ENCODE results near the gene TASOR.
"Not testable (repeated sequence)": the region's sequence is repeated elsewhere in the genome, so short reads cannot be mapped to it uniquely, and the experiment has no call there.

The TASOR gene

DNA sequence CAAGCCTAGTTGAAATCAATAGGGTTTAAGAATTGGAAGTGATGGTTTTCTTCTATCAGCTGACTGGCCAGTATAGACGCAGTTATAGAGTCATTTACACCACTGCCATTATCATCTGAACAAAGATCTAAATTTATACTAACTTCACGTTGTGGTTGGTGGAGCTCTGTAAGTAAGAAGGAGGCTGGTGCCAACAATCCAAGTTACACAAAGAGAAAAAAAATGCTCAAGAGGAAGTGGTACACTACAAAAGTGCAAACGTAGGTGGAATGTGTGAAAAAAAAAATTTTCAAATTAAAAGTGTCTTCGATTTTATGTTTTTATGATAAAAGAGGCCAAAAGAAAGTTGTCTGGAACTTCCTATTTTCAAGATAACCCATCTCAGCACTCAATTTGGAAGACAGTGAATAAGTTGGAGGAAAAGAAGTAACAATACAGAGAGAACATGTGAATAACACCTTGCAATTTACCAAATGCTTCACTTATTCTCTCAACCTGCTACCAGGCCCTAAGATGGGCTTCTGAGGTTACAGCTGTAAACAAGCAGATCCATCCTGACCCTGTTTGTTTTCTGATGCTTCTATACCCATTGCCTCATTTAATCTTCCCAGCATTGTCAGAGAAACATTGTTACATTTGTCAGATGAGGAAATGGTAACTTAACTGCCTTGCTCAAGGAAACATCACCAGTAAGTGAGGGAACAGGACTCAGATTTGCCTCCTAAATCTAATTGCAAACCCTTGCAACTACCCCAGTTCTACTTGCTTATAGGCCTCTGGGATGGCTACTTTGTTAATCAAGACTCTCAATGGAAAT is 12.0 kb upstream of the TASOR start:
- POLR2A ChIA-PET: no interaction called here
- CTCF ChIA-PET: interaction anchor here (1.0 to 6.2 kb wide), 7 partner anchors 8 to 301 kb away, joined by 3 to 48 read pairs (median 5); partner anchors contain the start of gene ARHGEF3
- TF ChIP-seq CTCF (IDR thresholded peaks at IDR 0.05; ENCODE audit: insufficient read depth, low read length, missing control alignments): no peak
- H3K4me3 ChIP-seq (ENCODE audit: low read depth, low read length): no peak overlapping the region
- DNase-seq (ENCODE audit: low read depth, low spot score): no peak

GRCh38 chr3:56693750-56694149 is 10.7 kb upstream of the TASOR start:
- no peak for DNase-seq (ENCODE audit: low read depth, low spot score)

DNA sequence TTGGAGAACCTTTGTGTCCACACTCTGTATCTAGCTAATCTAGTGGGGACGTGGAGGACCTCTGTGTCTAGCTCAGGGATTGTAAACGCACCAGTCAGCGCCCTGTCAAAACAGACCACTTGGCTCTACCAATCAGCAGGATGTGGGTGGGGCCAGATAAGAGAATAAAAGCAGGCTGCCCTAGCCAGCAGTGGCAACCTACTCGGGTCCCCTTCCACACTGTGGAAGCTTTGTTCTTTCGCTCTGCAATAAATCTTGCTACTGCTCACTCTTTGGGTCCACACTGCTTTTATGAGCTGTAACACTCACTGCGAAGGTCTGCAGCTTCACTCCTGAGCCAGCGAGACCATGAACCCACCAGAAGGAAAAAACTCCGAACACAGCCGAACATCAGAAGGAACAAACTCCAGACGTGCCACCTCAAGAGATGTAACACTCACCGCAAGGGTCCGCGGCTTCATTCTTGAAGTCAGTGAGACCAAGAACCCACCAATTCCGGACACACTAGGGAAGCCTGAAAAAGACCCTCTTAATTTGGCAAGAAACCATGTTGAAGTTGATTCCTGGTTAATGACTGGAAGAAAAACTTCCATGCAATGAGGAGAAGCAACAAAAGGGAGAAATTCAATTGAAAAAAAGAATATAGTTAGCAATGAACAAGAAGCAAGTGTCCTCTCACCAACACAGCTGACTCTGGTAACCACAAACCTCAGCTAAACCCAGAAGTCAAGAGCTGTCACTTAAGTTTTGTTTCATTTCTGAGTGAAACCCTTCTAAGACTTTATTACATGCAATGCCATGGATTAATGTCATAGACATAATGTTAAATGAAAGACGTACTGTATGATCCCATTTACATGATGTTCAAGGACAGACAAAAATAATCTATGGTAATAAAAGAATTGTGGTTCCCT is 9.7 kb upstream of the TASOR start:
- H3K4me3 ChIP-seq (ENCODE audit: low read depth, low read length); POLR2A ChIA-PET; DNase-seq (ENCODE audit: low read depth, low spot score): not testable (repeated sequence)
- CTCF ChIA-PET: interaction anchor here (0.7 to 6.2 kb wide), 3 partner anchors 10 to 303 kb away, joined by 3 to 48 read pairs (median 5); no protein-coding TSS in a partner anchor

More at GRCh38 chr3:56693750-56694149, 10.7 kb upstream of the TASOR start:
- H3K4me3 ChIP-seq (ENCODE audit: low read depth, low read length): no peak overlapping the region
- CTCF ChIA-PET: interaction anchor here (0.7 to 6.2 kb wide), 4 partner anchors 9 to 302 kb away, joined by 3 to 48 read pairs (median 4); no protein-coding TSS in a partner anchor
- no peak for TF ChIP-seq CTCF (IDR thresholded peaks at IDR 0.05; ENCODE audit: insufficient read depth, low read length, missing control alignments)
- POLR2A ChIA-PET: no interaction called here

- POLR2A ChIA-PET; H3K4me3 ChIP-seq (ENCODE audit: low read depth, low read length); DNase-seq (ENCODE audit: low read depth, low spot score): not testable (repeated sequence)
- CTCF ChIA-PET: interaction anchor here (3.1 to 6.2 kb wide), 2 partner anchors 297 to 298 kb away, joined by 17 to 48 read pairs; no protein-coding TSS in a partner anchor
These were observed 8.9 kb upstream of the TASOR start for GRCh38 chr3:56692001-56692365.

GRCh38 chr3:56691165-56692000 is 8.3 kb upstream of the TASOR start:
- POLR2A ChIA-PET: no interaction called here
- no peak overlapping the region for H3K4me3 ChIP-seq (ENCODE audit: low read depth, low read length)
- TF ChIP-seq CTCF (IDR thresholded peaks at IDR 0.05; ENCODE audit: insufficient read depth, low read length, missing control alignments): no peak
- CTCF ChIA-PET: interaction anchor here (0.7 to 3.1 kb wide), 4 partner anchors 11 to 307 kb away, joined by 3 to 17 read pairs (median 4); no protein-coding TSS in a partner anchor
- DNase-seq (ENCODE audit: low read depth, low spot score): no peak

GRCh38 chr3:56689303-56689702 is 6.2 kb upstream of the TASOR start:
- no peak overlapping the region for H3K4me3 ChIP-seq (ENCODE audit: low read depth, low read length)
- DNase-seq (ENCODE audit: low read depth, low spot score): no peak
- no peak for TF ChIP-seq CTCF (IDR thresholded peaks at IDR 0.05; ENCODE audit: insufficient read depth, low read length, missing control alignments)
- CTCF ChIA-PET: interaction anchor here (1.2 to 3.1 kb wide), 2 partner anchors 13 to 300 kb away, joined by 5 to 17 read pairs; no protein-coding TSS in a partner anchor
- POLR2A ChIA-PET: no interaction called here
